ENCODE measurements around the gene ATF7.

Gene ATF7

DNA sequence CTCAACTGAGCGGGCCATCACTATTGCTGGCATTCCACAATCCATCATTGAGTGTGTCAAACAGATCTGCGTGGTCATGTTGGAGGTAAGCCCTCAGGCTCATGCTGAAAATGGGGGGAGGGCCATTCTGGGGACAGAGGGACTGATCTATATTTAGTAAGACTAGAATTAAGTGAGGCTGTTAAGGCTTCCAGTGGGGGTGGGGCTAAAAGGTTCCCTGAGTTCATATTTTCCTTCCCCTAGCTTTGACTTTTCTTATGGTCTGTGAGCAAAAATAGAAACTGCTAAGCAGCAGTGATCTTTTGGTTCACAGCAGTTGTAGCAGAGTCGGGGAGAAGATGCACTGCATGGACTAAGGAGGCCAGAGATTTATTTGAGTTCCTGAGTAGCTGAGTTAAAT lies 165.1 kb downstream of the ATF7 start:
- TF ChIP-seq EZH2 (IDR thresholded peaks at IDR 0.05; ENCODE audit: borderline replicate concordance, low read depth, low read length, severe bottlenecking), result no peak
- TF ChIP-seq, protein P1, sequence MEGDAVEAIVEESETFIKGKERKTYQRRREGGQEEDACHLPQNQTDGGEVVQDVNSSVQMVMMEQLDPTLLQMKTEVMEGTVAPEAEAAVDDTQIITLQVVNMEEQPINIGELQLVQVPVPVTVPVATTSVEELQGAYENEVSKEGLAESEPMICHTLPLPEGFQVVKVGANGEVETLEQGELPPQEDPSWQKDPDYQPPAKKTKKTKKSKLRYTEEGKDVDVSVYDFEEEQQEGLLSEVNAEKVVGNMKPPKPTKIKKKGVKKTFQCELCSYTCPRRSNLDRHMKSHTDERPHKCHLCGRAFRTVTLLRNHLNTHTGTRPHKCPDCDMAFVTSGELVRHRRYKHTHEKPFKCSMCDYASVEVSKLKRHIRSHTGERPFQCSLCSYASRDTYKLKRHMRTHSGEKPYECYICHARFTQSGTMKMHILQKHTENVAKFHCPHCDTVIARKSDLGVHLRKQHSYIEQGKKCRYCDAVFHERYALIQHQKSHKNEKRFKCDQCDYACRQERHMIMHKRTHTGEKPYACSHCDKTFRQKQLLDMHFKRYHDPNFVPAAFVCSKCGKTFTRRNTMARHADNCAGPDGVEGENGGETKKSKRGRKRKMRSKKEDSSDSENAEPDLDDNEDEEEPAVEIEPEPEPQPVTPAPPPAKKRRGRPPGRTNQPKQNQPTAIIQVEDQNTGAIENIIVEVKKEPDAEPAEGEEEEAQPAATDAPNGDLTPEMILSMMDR (IDR thresholded peaks at IDR 0.05; ENCODE audit: borderline replicate concordance, extremely low read depth, low read length, poor library complexity, severe bottlenecking), result no peak
- Histone ChIP-seq H3K27ac (ENCODE audit: low read length) (no peak overlapping the region), H3K9me3 (ENCODE audit: insufficient read depth, low read length, severe bottlenecking) (no peaks in the 10 kb centered on the region), H3K4me1 (ENCODE audit: insufficient read depth, low read length) (peaks cover 8% of the 10 kb centered on the region; the same call in 1 of the 2 replicates), H3K79me2 (ENCODE audit: insufficient read depth, low read length) (peaks cover 99% of the 10 kb centered on the region), H4K20me1 (ENCODE audit: insufficient read depth, low read length) (peaks cover 93% of the 10 kb centered on the region), H3K27me3 (ENCODE audit: insufficient read depth, low read length, poor library complexity) (no peaks in the 10 kb centered on the region), H2AFZ (ENCODE audit: low read depth, low read length) (no peak overlapping the region), H3K36me3 (ENCODE audit: insufficient read depth, low read length) (peaks cover 100% of the 10 kb centered on the region), H3K4me2 (ENCODE audit: insufficient read depth, low read length) (no peak overlapping the region), H3K4me3 (ENCODE audit: low read depth in 1 of 2, low read length in 2 of 2) (no peak overlapping the region), H3K9ac (ENCODE audit: low read depth, low read length) (no peak overlapping the region)
- DNase-seq, result no peak
- no peak for ATAC-seq (ENCODE audit: insufficient read depth, low read depth)

DNA sequence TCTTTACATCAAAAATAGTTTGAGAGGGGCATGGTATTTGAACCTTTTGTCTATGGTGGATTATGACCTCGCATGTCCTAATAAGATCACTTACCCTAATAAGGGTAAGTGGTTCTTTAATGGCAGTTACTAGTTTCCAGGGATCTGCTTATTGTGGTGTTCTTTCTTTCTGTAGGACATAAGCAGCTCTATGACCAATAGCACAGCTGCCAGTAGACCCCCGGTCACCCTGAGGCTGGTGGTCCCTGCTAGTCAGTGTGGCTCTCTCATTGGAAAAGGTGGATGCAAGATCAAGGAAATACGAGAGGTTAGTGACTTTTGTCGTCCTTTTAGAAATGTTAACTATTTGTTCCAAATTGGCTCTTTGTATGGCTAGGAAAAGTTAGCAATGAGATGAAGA lies 167.1 kb downstream of the ATF7 start:
- peaks cover 100% of the 10 kb centered on the region for H3K79me2 ChIP-seq (ENCODE audit: insufficient read depth, low read length)
- H3K9me3 ChIP-seq (ENCODE audit: insufficient read depth, low read length, severe bottlenecking), result no peaks in the 10 kb centered on the region
- H3K27ac ChIP-seq (ENCODE audit: low read length), result no peak overlapping the region
- H4K20me1 ChIP-seq (ENCODE audit: insufficient read depth, low read length), result peaks cover 94% of the 10 kb centered on the region
- H3K4me2 ChIP-seq (ENCODE audit: insufficient read depth, low read length), result 0 out of 2 replicates have a peak overlapping the region, but pooled peaks have one; percentile 4
- DNase-seq (no peak), ATAC-seq (ENCODE audit: insufficient read depth, low read depth) (no peak)
- TF ChIP-seq EZH2 (IDR thresholded peaks at IDR 0.05; ENCODE audit: borderline replicate concordance, low read depth, low read length, severe bottlenecking), result no peak
- TF ChIP-seq, protein P1 (IDR thresholded peaks at IDR 0.05; ENCODE audit: borderline replicate concordance, extremely low read depth, low read length, poor library complexity, severe bottlenecking), result no peak
- H3K9ac ChIP-seq (ENCODE audit: low read depth, low read length), result no peak overlapping the region
- peaks cover 100% of the 10 kb centered on the region for H3K36me3 ChIP-seq (ENCODE audit: insufficient read depth, low read length)
- peaks cover 28% of the 10 kb centered on the region for H3K4me1 ChIP-seq (ENCODE audit: insufficient read depth, low read length)
- H2AFZ ChIP-seq (ENCODE audit: low read depth, low read length), result no peak overlapping the region
- H3K4me3 ChIP-seq (ENCODE audit: low read depth in 1 of 2, low read length in 2 of 2), result no peak overlapping the region
- H3K27me3 ChIP-seq (ENCODE audit: insufficient read depth, low read length, poor library complexity), result no peaks in the 10 kb centered on the region

All from DND-41 (cell line).